Effector memory CD4-positive, alpha-beta T cell (primary cell): Measurements from ENCODE around the gene EVI5.

Experiments
- DNase-seq, 3 donors: peaks; one replicate each; pipeline ENCODE4 v3.0.0-alpha.2; 2020
- H3K27ac ChIP-seq: 2 replicates; pipeline ENCODE4 v1.7.0; 2013; ENCODE audit warnings: mild to moderate bottlenecking, low read length, moderate library complexity; ENCODE audit not compliant: insufficient read depth, poor library complexity, severe bottlenecking
- H3K27me3 ChIP-seq: replicated peaks from 2 replicates; pipeline ENCODE4 v1.7.0; 2013; ENCODE audit warnings: mild to moderate bottlenecking, low read length; ENCODE audit not compliant: insufficient read depth, control insufficient read depth, poor library complexity, severe bottlenecking
- H3K36me3 ChIP-seq: 2 replicates; pipeline ENCODE4 v1.7.0; 2013; ENCODE audit warnings: mild to moderate bottlenecking, low read length, moderate library complexity; ENCODE audit not compliant: control insufficient read depth, insufficient read depth
- H3K4me1 ChIP-seq: 2 replicates; pipeline ENCODE4 v1.7.0; 2013; ENCODE audit warnings: low read length, mild to moderate bottlenecking; ENCODE audit not compliant: control insufficient read depth, insufficient read depth, poor library complexity, severe bottlenecking
- H3K4me3 ChIP-seq: 2 replicates; pipeline ENCODE4 v1.7.0; 2013; ENCODE audit warnings: low read length, low read depth, mild to moderate bottlenecking; ENCODE audit not compliant: insufficient read depth, poor library complexity, severe bottlenecking
- H3K9me3 ChIP-seq: 2 replicates; pipeline ENCODE4 v1.7.0; 2013; ENCODE audit warnings: mild to moderate bottlenecking, low read length, moderate library complexity; ENCODE audit not compliant: control insufficient read depth

The EVI5 gene

DNA sequence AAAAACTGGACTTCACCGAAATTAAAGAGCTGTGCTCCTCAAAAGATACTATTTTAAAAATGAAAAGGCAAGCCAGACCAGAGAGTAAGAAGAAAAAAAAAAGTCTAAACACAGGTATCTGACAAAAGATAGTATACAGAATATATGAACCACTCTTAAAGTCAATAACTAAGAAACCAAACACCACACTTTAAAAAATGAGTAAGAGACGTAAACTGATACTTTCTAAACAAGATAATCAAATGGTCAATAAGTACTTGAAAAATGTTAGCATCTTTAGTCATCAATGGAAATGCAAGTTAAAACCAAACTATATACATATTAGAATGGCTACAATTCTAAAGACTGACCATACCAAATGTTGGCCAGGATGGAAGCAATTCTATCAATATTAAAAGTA, 77.6 kb downstream of the EVI5 start:
- H3K27me3 ChIP-seq = no peaks in the 10 kb centered on the region
- no peaks in the 10 kb centered on the region for H3K36me3 ChIP-seq
- H3K27ac ChIP-seq = no peak overlapping the region
- no peaks in the 10 kb centered on the region for H3K9me3 ChIP-seq
- DNase-seq = no peak
- H3K4me1 ChIP-seq = no peaks in the 10 kb centered on the region
- no peak overlapping the region for H3K4me3 ChIP-seq

DNA sequence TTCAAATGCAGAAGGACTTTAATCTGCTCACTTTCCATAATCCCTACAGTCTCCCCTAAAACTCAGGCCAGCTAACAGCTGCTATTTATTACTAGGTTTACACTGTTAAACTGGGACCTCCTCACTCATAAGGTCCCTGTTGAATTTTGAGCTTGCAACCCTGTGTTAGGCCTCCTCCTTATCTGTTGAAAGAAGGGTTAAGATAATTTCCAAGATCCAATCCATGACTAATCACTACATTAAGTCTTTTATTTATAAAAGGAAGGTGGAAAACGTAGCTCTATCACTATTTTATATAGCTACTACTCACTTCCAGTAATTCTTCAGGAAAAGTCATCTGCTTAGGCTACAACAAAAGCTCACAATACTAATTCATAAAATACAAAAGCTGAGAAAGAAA, 79.5 kb downstream of the EVI5 start:
- Histone ChIP-seq H3K27ac (no peak overlapping the region), H3K27me3 (no peaks in the 10 kb centered on the region), H3K4me3 (no peak overlapping the region), H3K9me3 (no peaks in the 10 kb centered on the region), H3K36me3 (no peaks in the 10 kb centered on the region), H3K4me1 (no peaks in the 10 kb centered on the region)
- DNase-seq = no peak

DNA sequence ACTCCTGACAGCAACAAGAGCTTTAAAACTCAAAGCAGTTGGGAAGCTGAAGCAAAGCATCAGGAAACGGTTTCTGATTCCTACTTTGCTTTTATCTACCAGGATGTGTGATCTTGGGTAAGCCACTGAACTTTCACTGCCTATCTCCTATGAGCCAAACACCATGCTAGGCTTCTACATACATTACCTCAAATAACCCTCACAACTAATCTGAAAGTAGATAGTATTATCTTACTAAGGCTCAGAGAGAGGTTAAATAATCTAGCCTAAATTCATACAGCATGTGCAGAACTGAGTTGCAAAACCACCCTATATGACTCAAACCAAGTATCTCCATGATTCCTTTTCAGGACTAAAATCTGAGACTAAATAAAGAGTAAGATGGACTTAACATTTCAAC, 83.8 kb downstream of the EVI5 start:
- no peaks in the 10 kb centered on the region for H3K36me3 ChIP-seq
- H3K27me3 ChIP-seq = no peaks in the 10 kb centered on the region
- no peak overlapping the region for H3K27ac ChIP-seq
- no peak overlapping the region for H3K4me3 ChIP-seq
- DNase-seq = no peak
- H3K9me3 ChIP-seq = no peaks in the 10 kb centered on the region
- H3K4me1 ChIP-seq = no peaks in the 10 kb centered on the region

GRCh38 chr1:92698932-92699331, 86.0 kb downstream of the EVI5 start:
- Histone ChIP-seq H3K9me3 (no peaks in the 10 kb centered on the region), H3K4me1 (no peaks in the 10 kb centered on the region), H3K36me3 (no peaks in the 10 kb centered on the region), H3K27me3 (no peaks in the 10 kb centered on the region), H3K27ac (no peak overlapping the region), H3K4me3 (no peak overlapping the region)
- no peak for DNase-seq

- H3K27me3 ChIP-seq = no peaks in the 10 kb centered on the region
- H3K36me3 ChIP-seq = no peaks in the 10 kb centered on the region
- no peaks in the 10 kb centered on the region for H3K9me3 ChIP-seq
- no peak overlapping the region for H3K4me3 ChIP-seq
- no peak overlapping the region for H3K27ac ChIP-seq
- no peak for DNase-seq
- H3K4me1 ChIP-seq = no peaks in the 10 kb centered on the region
Observed at GRCh38 chr1:92695104-92695503, 89.8 kb downstream of the EVI5 start.

DNA sequence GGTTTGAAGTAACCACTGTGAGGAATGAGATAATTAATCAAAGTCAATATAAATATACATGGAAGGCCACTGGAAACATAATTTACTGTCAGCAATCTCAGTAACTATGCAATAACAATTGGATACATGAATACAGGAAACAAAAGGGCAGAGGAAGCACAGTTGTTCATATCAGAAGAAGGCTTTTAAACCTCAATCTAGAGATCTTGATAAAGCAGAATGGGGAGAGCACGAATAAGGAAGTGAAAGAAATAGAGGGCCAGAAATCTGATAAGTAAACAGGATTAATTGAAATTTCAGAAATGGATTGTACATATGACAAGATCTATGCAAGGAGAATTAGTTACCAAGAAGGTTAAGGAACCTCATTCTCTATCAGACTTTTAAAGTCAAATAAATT, 93.0 kb downstream of the EVI5 start:
- H3K27me3 ChIP-seq = no peaks in the 10 kb centered on the region
- no peak for DNase-seq
- no peaks in the 10 kb centered on the region for H3K4me1 ChIP-seq
- no peaks in the 10 kb centered on the region for H3K9me3 ChIP-seq
- no peaks in the 10 kb centered on the region for H3K36me3 ChIP-seq
- no peak overlapping the region for H3K4me3 ChIP-seq
- no peak overlapping the region for H3K27ac ChIP-seq

GRCh38 chr1:92690212-92690906, 94.5 kb downstream of the EVI5 start:
- Histone ChIP-seq H3K4me1 (no peaks in the 10 kb centered on the region), H3K27ac (no peak overlapping the region), H3K36me3 (no peaks in the 10 kb centered on the region), H3K4me3 (no peak overlapping the region), H3K27me3 (no peaks in the 10 kb centered on the region), H3K9me3 (no peaks in the 10 kb centered on the region)
- no peak for DNase-seq

DNA sequence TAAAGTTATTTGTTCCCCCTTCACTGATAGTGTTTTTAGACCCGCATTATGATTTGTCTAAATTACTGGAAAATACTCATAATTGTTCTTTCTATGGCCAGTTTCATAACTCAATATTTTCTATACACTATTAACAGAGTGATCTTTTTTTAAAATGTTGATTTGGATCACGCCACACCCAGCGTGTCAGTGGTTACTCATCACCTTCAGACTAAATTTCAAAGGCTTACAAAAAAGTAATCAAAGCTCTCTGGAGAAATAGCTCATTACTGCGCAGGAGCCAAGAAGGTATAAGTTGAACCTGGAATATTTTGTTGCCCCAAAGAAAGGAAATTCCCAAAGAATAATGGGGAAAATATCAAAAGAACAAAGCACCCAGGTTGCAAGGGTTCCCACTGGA, 104.9 kb downstream of the EVI5 start:
- H3K4me3 ChIP-seq = no peak overlapping the region
- DNase-seq = no peak
- no peaks in the 10 kb centered on the region for H3K27me3 ChIP-seq
- H3K4me1 ChIP-seq = no peaks in the 10 kb centered on the region
- H3K27ac ChIP-seq = no peak overlapping the region
- H3K36me3 ChIP-seq = no peaks in the 10 kb centered on the region
- H3K9me3 ChIP-seq = no peaks in the 10 kb centered on the region

DNA sequence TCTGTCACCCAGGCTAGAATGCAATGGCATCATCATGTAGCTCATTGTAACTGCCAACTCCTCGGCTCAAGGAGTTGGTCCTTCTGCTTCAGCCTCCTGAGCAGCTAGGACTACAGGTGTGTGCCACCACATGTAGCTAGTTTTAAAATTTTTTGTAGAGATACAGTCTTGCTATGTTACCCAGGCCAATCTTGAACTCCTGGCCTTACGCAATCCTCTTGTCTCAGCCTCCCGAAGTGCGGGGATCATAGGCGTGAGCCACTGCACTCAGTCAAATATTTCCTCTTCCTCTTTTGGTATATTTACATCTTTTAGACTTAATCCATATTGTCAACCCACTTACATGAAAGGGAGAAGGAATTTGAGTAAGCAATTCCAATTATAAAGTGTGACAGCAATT, 121.1 kb downstream of the EVI5 start:
- no peak for DNase-seq
- H3K9me3 ChIP-seq = no peaks in the 10 kb centered on the region
- H3K4me3 ChIP-seq = no peak overlapping the region
- H3K36me3 ChIP-seq = no peaks in the 10 kb centered on the region
- no peaks in the 10 kb centered on the region for H3K4me1 ChIP-seq
- H3K27ac ChIP-seq = no peak overlapping the region
- H3K27me3 ChIP-seq = no peaks in the 10 kb centered on the region

GRCh38 chr1:92662048-92662447, 122.9 kb downstream of the EVI5 start:
- no peaks in the 10 kb centered on the region for H3K4me1 ChIP-seq
- H3K4me3 ChIP-seq = no peak overlapping the region
- no peaks in the 10 kb centered on the region for H3K36me3 ChIP-seq
- no peaks in the 10 kb centered on the region for H3K27me3 ChIP-seq
- no peak overlapping the region for H3K27ac ChIP-seq
- no peaks in the 10 kb centered on the region for H3K9me3 ChIP-seq
- DNase-seq = no peak
